GM19324 (cell line): ENCODE measurements around the gene C16orf92.
"Not testable (repeated sequence)": the region's sequence is repeated elsewhere in the genome, so short reads cannot be mapped to it uniquely, and the experiment has no call there.

Experiments used
- ATAC-seq: cut with Tn5 transposase; IDR thresholded peaks from one replicate; pipeline ENCODE4 v1.9.1; 2021; ENCODE audit warnings: mild to moderate bottlenecking, moderate library complexity; ENCODE audit not compliant: unreplicated experiment, low FRiP score

C16orf92 gene

GRCh38 chr16:30003670-30004423, 19.2 kb upstream of the C16orf92 start:
- no peak for ATAC-seq

- no peak for ATAC-seq
Observed at GRCh38 chr16:30004424-30004776, 18.6 kb upstream of the C16orf92 start.

- no peak for ATAC-seq
Observed at GRCh38 chr16:30004811-30005242, 18.2 kb upstream of the C16orf92 start.

- no peak for ATAC-seq
Observed at GRCh38 chr16:30005341-30006094, 17.5 kb upstream of the C16orf92 start.

GRCh38 chr16:30006095-30006473, 16.9 kb upstream of the C16orf92 start:
- no peak for ATAC-seq

GRCh38 chr16:30006659-30007377, 16.2 kb upstream of the C16orf92 start:
- ATAC-seq: no peak

GRCh38 chr16:30007378-30007895, 15.6 kb upstream of the C16orf92 start:
- no peak for ATAC-seq

- ATAC-seq: no peak
Observed at GRCh38 chr16:30009085-30009862, 13.7 kb upstream of the C16orf92 start.

- no peak for ATAC-seq
Observed at GRCh38 chr16:30009990-30010843, 12.8 kb upstream of the C16orf92 start.

GRCh38 chr16:30010844-30011713, 11.9 kb upstream of the C16orf92 start, which contains the start of gene DOC2A:
TSS of gene DOC2A (minus strand) at chr16:30011027. CDS start at chr16:30010222, 805 bp downstream.
- no peak for ATAC-seq

GRCh38 chr16:30011714-30012504, 11.1 kb upstream of the C16orf92 start:
- ATAC-seq: no peak

GRCh38 chr16:30012598-30012997, 10.4 kb upstream of the C16orf92 start:
- ATAC-seq: not testable (repeated sequence)

GRCh38 chr16:30015450-30015849, 7.5 kb upstream of the C16orf92 start:
- not testable (repeated sequence) for ATAC-seq

- no peak for ATAC-seq
Observed at GRCh38 chr16:30016555-30017276, 6.3 kb upstream of the C16orf92 start.

GRCh38 chr16:30017277-30017656, 5.7 kb upstream of the C16orf92 start:
- no peak for ATAC-seq

GRCh38 chr16:30017937-30018336, 5.1 kb upstream of the C16orf92 start:
- not testable (repeated sequence) for ATAC-seq

GRCh38 chr16:30018731-30019158, 4.3 kb upstream of the C16orf92 start:
- ATAC-seq: no peak
